ENCODE measurements around the gene ME1.

DNA sequence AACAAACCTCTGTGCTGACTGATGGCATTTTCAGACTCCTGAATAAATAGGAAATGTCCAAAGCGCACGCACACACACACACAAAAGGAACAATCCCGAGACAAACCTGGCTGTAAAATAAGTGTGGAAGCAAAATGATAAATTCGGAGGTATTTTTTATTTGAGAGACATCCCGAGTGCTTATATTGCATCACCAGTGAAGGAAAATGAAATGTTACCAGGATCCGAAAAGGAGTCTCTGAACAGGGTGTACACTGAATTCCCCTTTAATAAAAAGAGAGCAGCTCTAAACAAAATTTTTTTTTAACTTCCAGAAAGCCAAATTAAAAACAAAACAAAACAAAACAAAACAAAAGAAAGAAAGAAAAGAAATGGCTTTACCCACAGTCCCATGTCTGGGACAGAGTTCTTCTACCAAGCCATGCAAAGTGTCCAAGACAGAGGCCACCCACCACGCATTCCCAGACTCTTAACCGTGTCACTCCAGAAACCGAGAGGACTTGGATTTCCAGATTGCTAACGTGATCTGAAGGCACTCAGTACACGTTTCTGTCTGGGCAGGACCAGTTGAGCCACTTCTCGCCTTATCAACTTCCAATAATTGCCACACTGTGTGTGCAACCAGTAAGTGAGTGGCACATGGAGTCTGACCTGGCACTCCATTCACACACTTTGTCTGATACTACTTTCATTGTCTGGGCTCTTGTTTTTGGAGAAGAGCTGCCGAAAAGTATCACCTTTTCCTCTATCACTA lies 817 bp downstream of the ME1 start:
- TF ChIP-seq, protein P1, sequence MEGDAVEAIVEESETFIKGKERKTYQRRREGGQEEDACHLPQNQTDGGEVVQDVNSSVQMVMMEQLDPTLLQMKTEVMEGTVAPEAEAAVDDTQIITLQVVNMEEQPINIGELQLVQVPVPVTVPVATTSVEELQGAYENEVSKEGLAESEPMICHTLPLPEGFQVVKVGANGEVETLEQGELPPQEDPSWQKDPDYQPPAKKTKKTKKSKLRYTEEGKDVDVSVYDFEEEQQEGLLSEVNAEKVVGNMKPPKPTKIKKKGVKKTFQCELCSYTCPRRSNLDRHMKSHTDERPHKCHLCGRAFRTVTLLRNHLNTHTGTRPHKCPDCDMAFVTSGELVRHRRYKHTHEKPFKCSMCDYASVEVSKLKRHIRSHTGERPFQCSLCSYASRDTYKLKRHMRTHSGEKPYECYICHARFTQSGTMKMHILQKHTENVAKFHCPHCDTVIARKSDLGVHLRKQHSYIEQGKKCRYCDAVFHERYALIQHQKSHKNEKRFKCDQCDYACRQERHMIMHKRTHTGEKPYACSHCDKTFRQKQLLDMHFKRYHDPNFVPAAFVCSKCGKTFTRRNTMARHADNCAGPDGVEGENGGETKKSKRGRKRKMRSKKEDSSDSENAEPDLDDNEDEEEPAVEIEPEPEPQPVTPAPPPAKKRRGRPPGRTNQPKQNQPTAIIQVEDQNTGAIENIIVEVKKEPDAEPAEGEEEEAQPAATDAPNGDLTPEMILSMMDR (conservative IDR thresholded peaks at IDR 0.05 in 1 of 2, IDR thresholded peaks at IDR 0.05 in 1 of 2; ENCODE audit: extremely low read depth in 1 of 2, insufficient read depth in 1 of 2, low read depth in 1 of 2, low read length in 2 of 2): no peak
- no peak for TF ChIP-seq EZH2 (IDR thresholded peaks at IDR 0.05; ENCODE audit: borderline replicate concordance, low read length)

Data from mammary epithelial cell (primary cell).